ENCODE data around the gene AFF1.
"Not testable (repeated sequence)": the region's sequence is repeated elsewhere in the genome, so short reads cannot be mapped to it uniquely, and the experiment has no call there.

The AFF1 gene

GRCh38 chr4:86959588-86960500, 25.0 kb downstream of the AFF1 start:
- peak in 1 of 2 experiments; percentile 15 for DNase-seq

GRCh38 chr4:86960557-86960961, 25.7 kb downstream of the AFF1 start:
- DNase-seq: peak in 1 of 2 experiments; percentile 32

GRCh38 chr4:86961116-86961515, 26.3 kb downstream of the AFF1 start:
- no peak for DNase-seq

- peak; percentile 51 to 73 for DNase-seq
Measured at GRCh38 chr4:86961605-86962295, 26.9 kb downstream of the AFF1 start.

- DNase-seq: no peak
Measured at GRCh38 chr4:86963697-86964096, 28.9 kb downstream of the AFF1 start.

- peak in 1 of 2 experiments; percentile 29 for DNase-seq
Measured at GRCh38 chr4:86965019-86965976, 30.5 kb downstream of the AFF1 start.

GRCh38 chr4:86967073-86967472, 32.3 kb downstream of the AFF1 start:
- no peak for DNase-seq

GRCh38 chr4:86967798-86968197, 33.0 kb downstream of the AFF1 start:
- no peak for DNase-seq

GRCh38 chr4:86968547-86968946, 33.7 kb downstream of the AFF1 start:
- DNase-seq: no peak

- DNase-seq: no peak
Measured at GRCh38 chr4:86970447-86971354, 35.9 kb downstream of the AFF1 start.

GRCh38 chr4:86971355-86971683, 36.5 kb downstream of the AFF1 start:
- no peak for DNase-seq

GRCh38 chr4:86972997-86973396, 38.2 kb downstream of the AFF1 start:
- DNase-seq: peak; percentile 28 to 70

GRCh38 chr4:86973668-86974067, 38.9 kb downstream of the AFF1 start:
- no peak for DNase-seq

- no peak for DNase-seq
Measured at GRCh38 chr4:86974551-86974994, 39.8 kb downstream of the AFF1 start.

- DNase-seq: no peak
Measured at GRCh38 chr4:86975927-86976326, 41.1 kb downstream of the AFF1 start.

GRCh38 chr4:86976801-86977485, 42.1 kb downstream of the AFF1 start:
- DNase-seq: no peak

GRCh38 chr4:86977621-86978184, 42.9 kb downstream of the AFF1 start:
- no peak for DNase-seq

- no peak for DNase-seq
Measured at GRCh38 chr4:86978709-86979108, 43.9 kb downstream of the AFF1 start.

- no peak for DNase-seq
Measured at GRCh38 chr4:86980230-86980629, 45.4 kb downstream of the AFF1 start.

GRCh38 chr4:86981789-86982188, 47.0 kb downstream of the AFF1 start:
- DNase-seq: no peak

- not testable (repeated sequence) for DNase-seq
Measured at GRCh38 chr4:86985852-86986251, 51.0 kb downstream of the AFF1 start.

Measured in NCI-H526 (cell line).